Gastroesophageal sphincter (tissue), 3 donors: ENCODE measurements around the gene APLF.

Experiments used
- EP300 ChIP-seq: sonication (generic); formaldehyde crosslinking; IDR thresholded peaks from one replicate; pipeline ENCODE4 v1.6.1; 2017; ENCODE audit warnings: antibody characterized with exemption, mild to moderate bottlenecking
- POLR2A ChIP-seq, 2 donors: fragments of 450-650 bp; IDR thresholded peaks; one replicate each; pipeline ENCODE4 v1.6.1; 2017; ENCODE audit warnings: antibody characterized with exemption in 2 of 2, mild to moderate bottlenecking in 2 of 2, moderate library complexity in 1 of 2
- POLR2AphosphoS5 ChIP-seq: sonication (generic); formaldehyde crosslinking; IDR thresholded peaks from one replicate; pipeline ENCODE4 v1.6.1; 2017; ENCODE audit warnings: antibody characterized with exemption
- TF ChIP-seq, protein P1 (sequence below), 4 experiments: fragments of 200-600 bp in 2 of 4; fragments of 450-650 bp in 2 of 4; sonication (generic) in 1 of 4; IDR thresholded peaks; one replicate each; pipeline ENCODE4 v1.5.1; 2017 to 2019; ENCODE audit warnings: antibody characterized with exemption in 4 of 4, mild to moderate bottlenecking in 2 of 4, moderate library complexity in 2 of 4

DNA sequence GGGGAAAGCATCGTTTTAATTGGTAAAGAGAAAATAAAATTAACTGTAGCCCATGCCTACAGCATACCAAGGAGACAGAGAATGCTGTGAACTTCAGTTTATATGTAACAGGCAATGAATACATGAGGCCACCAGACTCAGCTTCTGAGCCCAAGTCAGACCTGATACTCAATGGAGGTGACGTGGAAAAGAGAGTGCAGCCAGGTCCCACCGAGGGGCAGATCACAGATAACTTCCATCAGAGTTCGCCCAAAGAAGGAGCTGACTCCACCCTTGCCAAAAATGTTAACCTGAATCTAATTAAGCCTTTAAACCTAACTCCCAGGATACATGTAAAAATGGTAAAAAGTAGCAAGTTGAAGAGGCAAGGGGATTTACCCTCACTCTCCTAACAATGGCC lies 123.8 kb downstream of the APLF start:
- TF ChIP-seq POLR2AphosphoS5 = no peak
- TF ChIP-seq, protein P1, sequence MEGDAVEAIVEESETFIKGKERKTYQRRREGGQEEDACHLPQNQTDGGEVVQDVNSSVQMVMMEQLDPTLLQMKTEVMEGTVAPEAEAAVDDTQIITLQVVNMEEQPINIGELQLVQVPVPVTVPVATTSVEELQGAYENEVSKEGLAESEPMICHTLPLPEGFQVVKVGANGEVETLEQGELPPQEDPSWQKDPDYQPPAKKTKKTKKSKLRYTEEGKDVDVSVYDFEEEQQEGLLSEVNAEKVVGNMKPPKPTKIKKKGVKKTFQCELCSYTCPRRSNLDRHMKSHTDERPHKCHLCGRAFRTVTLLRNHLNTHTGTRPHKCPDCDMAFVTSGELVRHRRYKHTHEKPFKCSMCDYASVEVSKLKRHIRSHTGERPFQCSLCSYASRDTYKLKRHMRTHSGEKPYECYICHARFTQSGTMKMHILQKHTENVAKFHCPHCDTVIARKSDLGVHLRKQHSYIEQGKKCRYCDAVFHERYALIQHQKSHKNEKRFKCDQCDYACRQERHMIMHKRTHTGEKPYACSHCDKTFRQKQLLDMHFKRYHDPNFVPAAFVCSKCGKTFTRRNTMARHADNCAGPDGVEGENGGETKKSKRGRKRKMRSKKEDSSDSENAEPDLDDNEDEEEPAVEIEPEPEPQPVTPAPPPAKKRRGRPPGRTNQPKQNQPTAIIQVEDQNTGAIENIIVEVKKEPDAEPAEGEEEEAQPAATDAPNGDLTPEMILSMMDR (IDR thresholded peaks at IDR 0.05) = no peak
- no peak for TF ChIP-seq EP300
- TF ChIP-seq POLR2A (IDR thresholded peaks at IDR 0.05) = no peak
